GM12864 (cell line): ENCODE measurements around the gene MYO16.

Source experiments
- DNase-seq: peaks from one replicate; pipeline ENCODE4 v3.0.0-alpha.2; 2011; ENCODE audit warnings: low read depth
- H3K4me3 ChIP-seq: 2 replicates; pipeline ENCODE4 v1.5.1; 2011; ENCODE audit warnings: mild to moderate bottlenecking, low read depth, low read length, control low read depth
- TF ChIP-seq, protein P1 (sequence below): IDR thresholded peaks from 2 replicates; pipeline ENCODE4 v1.5.1; 2011; ENCODE audit warnings: low read depth, mild to moderate bottlenecking, moderate library complexity, low read length, control low read depth, inconsistent platforms; ENCODE audit errors: missing control alignments

Gene MYO16

DNA sequence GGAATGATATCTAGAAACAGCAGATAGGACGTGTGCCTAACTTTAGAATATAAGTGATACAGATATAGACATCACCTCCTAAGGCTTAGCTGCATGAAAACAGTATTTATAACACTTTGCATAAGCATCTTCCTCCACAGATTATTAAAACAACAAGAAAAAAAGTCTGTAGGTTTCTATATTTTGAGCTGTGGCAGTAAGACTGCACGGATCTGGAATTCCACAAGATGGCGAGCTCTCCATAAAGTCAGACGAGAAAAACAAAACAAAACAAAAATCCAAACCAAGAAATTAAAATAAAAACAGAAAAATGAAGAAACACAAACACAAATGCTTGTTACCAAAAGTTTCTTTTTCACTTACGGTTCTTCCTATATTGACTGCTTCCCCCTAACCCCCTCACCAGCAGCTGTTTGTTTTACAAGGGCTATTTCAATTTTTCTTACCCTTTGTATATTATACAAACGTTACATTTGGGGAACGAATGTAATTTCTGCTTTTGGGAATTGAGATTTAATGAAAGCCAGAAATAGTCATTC is 285.8 kb downstream of the MYO16 start:
- DNase-seq: no peak
- TF ChIP-seq, protein P1, sequence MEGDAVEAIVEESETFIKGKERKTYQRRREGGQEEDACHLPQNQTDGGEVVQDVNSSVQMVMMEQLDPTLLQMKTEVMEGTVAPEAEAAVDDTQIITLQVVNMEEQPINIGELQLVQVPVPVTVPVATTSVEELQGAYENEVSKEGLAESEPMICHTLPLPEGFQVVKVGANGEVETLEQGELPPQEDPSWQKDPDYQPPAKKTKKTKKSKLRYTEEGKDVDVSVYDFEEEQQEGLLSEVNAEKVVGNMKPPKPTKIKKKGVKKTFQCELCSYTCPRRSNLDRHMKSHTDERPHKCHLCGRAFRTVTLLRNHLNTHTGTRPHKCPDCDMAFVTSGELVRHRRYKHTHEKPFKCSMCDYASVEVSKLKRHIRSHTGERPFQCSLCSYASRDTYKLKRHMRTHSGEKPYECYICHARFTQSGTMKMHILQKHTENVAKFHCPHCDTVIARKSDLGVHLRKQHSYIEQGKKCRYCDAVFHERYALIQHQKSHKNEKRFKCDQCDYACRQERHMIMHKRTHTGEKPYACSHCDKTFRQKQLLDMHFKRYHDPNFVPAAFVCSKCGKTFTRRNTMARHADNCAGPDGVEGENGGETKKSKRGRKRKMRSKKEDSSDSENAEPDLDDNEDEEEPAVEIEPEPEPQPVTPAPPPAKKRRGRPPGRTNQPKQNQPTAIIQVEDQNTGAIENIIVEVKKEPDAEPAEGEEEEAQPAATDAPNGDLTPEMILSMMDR: peak; percentile 42
- no peak overlapping the region; the same call in 1 of the 2 replicates for H3K4me3 ChIP-seq

DNA sequence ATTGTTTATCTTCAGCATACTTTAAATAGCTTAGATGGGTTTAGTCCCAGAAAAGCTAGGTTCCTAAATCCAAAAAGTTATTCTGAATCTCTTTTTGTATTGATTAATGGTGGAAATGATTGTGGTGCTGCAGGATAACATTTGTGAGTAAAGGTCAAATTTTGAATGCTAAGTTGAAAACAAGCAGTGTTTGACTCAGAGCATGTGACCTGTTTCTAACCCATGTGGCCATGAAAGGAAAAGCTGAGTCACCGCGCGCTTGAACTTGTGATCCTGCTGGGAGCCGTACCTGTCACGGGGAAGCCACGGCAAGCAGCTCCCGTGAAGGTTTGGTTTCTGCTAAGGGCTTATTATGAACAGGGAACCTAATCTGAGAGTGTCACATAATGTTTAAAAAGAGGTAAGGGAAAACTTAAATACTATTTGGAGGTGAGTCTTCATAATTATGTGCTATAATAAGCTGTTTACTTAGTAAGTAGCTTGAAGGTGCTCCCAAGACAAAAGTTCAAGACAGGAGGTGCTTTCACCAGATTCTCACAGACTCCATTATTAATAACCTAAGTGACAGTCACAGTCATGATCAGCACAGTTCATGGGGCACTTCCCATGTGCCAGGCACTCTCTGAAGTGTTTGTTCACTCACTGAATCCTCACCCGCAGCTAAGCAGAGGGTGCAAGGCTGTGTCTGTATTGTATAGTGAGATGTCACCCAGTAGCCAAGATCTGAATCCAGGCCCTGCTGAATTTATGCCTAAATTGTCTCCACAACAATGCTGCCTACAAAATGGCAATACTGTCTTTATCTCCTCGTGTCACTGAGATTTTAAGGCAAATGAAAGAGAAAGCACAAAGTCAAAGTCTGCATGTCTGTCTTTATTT is 286.5 kb downstream of the MYO16 start:
- TF ChIP-seq, protein P1: no peak
- peak overlapping the region; percentile 23 for H3K4me3 ChIP-seq
- DNase-seq: peak; percentile 60

DNA sequence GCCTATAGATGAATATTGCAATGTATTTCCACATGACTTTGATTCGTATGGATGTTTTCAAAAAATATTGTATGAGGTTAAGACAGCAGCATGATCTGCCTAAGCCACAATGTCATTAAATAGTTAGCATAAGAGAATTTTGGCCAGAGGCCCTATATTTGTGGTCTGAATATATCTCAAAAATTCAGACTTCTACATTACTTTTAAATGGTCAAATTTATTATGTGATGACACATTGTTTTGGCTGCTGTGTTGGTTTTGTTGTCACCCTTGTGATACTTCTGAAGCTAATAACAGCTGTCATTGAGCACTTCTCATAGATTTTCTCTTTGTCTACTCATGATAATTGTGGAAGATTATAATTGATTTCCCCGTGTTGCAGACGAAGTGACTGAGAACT is 288.2 kb downstream of the MYO16 start:
- no peak overlapping the region for H3K4me3 ChIP-seq
- DNase-seq: no peak
- TF ChIP-seq, protein P1: no peak

DNA sequence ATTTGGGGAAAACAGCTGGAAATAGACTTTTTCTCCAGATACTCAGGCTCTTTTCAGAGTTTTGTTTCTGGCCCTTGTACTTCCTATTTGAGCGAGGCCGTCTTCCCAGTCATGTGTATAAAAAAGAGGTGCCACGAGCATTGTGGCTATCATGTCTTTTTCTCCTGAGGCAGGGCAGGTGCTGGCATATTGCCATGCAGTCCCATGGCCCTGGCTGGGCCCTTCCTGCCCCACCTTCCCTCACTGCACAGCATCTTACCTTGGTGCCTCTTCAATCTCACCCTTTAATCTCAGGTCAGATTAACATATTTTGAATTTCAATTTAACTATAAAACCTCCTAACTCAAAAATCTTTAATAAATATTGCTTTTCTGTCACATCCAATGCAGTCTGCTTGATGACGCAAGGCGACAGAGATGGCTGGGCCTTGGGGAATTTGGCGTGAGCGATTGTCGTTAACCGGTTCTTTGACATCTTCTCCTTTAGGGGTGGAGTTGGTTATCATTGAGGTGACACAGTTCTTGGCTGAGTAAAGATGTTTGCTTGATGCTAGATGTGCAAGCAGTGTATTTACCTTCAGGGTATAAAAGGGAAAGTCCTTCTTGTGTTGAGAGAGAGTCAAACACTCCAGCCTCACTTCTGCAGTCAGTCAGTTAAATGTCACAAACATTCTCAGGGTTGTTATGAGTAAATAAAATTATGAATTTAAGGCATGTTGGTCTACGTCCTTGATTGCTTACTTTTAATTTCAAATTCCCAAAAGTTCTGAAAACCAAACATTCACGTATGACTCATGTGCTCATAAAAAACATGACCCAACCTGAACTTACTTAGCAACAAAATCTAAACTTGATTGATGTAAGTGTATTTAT is 289.9 kb downstream of the MYO16 start:
- H3K4me3 ChIP-seq: no peak overlapping the region
- DNase-seq: no peak
- TF ChIP-seq, protein P1: no peak

DNA sequence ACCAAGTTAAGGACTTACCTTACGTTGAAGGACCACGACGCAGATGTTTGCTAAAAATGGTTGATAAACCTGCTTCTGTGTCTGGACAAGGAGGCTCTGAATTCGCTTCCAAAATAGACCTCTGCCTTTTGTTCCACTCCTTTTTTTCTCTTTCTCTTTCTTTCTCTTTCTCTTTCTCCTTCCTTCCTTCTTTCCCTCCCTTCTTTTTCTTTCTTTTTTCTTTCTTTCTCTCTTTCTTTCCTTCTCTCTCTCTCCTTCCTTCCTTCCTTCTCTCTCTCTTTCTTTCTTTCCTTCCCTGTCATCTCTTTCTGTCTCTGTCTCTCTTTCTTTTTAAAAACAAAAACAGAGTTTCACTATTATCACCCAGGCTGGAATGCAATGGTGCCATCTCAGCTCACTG is 290.7 kb downstream of the MYO16 start:
- TF ChIP-seq, protein P1: no peak

DNA sequence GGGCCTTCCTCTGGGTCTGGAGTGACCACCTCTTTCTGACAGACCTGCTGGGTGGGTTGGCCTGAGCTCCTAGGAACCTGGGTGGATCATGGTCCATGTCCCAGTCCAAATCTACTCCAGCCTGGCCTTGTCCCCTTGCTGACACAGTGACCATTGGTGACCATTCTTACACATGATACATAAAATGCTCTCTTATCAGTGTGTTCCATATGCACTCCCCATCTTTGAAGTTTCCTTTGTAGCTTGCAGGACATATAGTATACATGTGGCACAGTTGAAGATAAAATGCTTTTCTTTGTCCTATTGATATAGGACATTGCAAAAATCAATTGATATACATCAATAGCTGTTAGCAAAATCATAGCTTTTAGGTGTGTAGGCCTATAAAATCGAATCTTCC is 291.8 kb downstream of the MYO16 start:
- TF ChIP-seq, protein P1: no peak
- no peak for DNase-seq
- no peak overlapping the region for H3K4me3 ChIP-seq

More for the DNA sequence above, 290.7 kb downstream of the MYO16 start:
- no peak for DNase-seq
- no peak overlapping the region for H3K4me3 ChIP-seq
